ENCODE results near the gene TRPV5.

GRCh38 chr7:142863891-142864685, 69.5 kb downstream of the TRPV5 start:
- TF ChIP-seq POLR2A (IDR thresholded peaks at IDR 0.05; ENCODE audit: extremely low read depth, insufficient read length) (no peak), CTCF (IDR thresholded peaks at IDR 0.05; ENCODE audit: low read depth, low read length) (no peak), MYC (IDR thresholded peaks at IDR 0.05; ENCODE audit: low read depth, low read length) (no peak), MAX (IDR thresholded peaks at IDR 0.05; ENCODE audit: low read depth, low read length) (no peak)

Data from NB4 (cell line).